Uterus (tissue), 4 donors: Measurements from ENCODE around the gene AEBP2. TPM values are rescaled to one million over a fixed set of nuclear protein-coding genes. Genes with fewer than 3 reads are reported as not detected.
"Not testable (repeated sequence)": the region's sequence is repeated elsewhere in the genome, so short reads cannot be mapped to it uniquely, and the experiment has no call there.

Experiments used
- DNase-seq, 2 donors: peaks; one replicate each; pipeline ENCODE4 v3.0.0-alpha.2; 2019 to 2020
- H3K27ac ChIP-seq, 2 donors: fragments of 200-600 bp; sonication (generic); 1 replicate in 1 of 2; 2 replicates in 1 of 2; pipeline ENCODE4 v1.5.1; 2016 to 2018
- H3K27me3 ChIP-seq, 2 donors: fragments of 200-600 bp; sonication (generic); one replicate each; pipeline ENCODE4 v1.5.1; 2018 to 2019; ENCODE audit warnings: control low read depth in 1 of 2
- H3K36me3 ChIP-seq, 2 donors: fragments of 200-600 bp; sonication (generic); one replicate each; pipeline ENCODE4 v1.5.1; 2019; ENCODE audit warnings: control low read depth in 1 of 2
- H3K4me1 ChIP-seq, 2 donors: fragments of 200-600 bp; sonication (generic); one replicate each; pipeline ENCODE4 v1.5.1; 2018 to 2019; ENCODE audit warnings: control low read depth in 1 of 2
- H3K4me3 ChIP-seq, 2 donors: fragments of 200-600 bp; sonication (generic); 1 replicate in 1 of 2; 2 replicates in 1 of 2; pipeline ENCODE4 v1.5.1; 2018 to 2019; ENCODE audit warnings: mild to moderate bottlenecking in 1 of 2
- H3K9me3 ChIP-seq, 2 donors: fragments of 200-600 bp; sonication (generic); one replicate each; pipeline ENCODE4 v1.5.1; 2019; ENCODE audit warnings: control low read depth in 1 of 2
- POLR2A ChIP-seq, 2 donors: fragments of 450-650 bp; IDR thresholded peaks; one replicate each; pipeline ENCODE4 v1.6.1; 2016; ENCODE audit warnings: antibody characterized with exemption in 2 of 2, mild to moderate bottlenecking in 1 of 2, moderate library complexity in 1 of 2
- intact Hi-C: fragments of 100-400 bp; cut with DNase I; formaldehyde crosslinking; loops from one replicate; pipeline ENCODE4 v1.15.1; 2023; ENCODE audit warnings: low total_unique reads
- total RNA-seq, 4 donors: library from RNA; depleted of rRNA in 3 of 4; stranded (reverse); fragments of >200 nt in 3 of 4; gene quantifications; one replicate each; pipeline versions ENCODE4 v1.1.0 to v1.2.4, GENCODE V29; 2014 to 2023
- TF ChIP-seq, protein P1 (sequence below), 4 experiments: fragments of 200-600 bp in 2 of 4; fragments of 450-650 bp in 2 of 4; sonication (generic) in 2 of 4; IDR thresholded peaks; one replicate each; pipeline ENCODE4 v1.5.1; 2016 to 2019; ENCODE audit warnings: antibody characterized with exemption in 4 of 4, mild to moderate bottlenecking in 2 of 4, moderate library complexity in 1 of 4
- donor health status: DM: yes; HTN: yes; CAD: no.

The AEBP2 gene
- total RNA-seq, 4 donors from 2014 or later = 16.7 to 95.8 (median 69.1) TPM

DNA sequence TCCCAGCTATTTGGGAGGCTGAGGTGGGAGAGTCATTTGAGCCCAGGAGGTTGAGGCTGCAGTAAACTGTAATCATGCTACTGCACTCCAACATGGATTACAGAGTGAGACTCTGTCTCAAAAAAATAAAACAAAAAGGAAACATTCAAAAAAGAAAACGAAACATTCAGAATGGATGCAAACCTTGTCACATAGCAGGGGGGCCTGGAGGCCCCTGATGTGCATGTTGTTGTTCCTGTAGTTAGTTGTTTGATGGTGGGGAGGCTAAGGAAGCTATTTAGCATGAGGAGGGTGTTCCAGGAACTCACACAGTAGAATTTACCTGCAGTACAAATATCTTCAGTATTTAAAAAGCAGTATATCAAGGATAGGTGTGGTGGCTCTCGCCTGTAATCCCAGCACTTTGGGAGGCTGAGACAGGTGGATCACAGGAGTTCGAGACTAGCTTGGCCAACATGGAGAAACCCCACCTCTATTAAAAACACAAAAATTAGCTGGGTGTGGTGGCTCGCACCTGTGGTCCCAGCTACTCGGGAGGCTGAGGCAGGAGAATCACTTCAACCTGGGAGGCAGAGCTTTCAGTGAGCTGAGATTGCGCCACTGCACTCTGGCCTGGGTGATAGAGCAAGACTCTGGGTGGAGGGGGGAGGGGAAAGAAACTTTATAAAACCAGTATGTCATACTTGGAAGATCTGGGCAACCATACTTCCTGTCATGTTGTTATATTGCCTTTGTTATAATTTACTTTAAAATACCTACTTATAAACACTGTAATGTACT is 17.6 kb upstream of the AEBP2 start:
- Histone ChIP-seq H3K36me3 (no peaks in the 10 kb centered on the region), H3K4me1 (no peaks in the 10 kb centered on the region), H3K4me3 (no peak overlapping the region), H3K9me3 (no peaks in the 10 kb centered on the region), H3K27ac (no peak overlapping the region), H3K27me3 (no peaks in the 10 kb centered on the region)
- no peak for DNase-seq
- no peak for TF ChIP-seq POLR2A (IDR thresholded peaks at IDR 0.05)
- TF ChIP-seq, protein P1, sequence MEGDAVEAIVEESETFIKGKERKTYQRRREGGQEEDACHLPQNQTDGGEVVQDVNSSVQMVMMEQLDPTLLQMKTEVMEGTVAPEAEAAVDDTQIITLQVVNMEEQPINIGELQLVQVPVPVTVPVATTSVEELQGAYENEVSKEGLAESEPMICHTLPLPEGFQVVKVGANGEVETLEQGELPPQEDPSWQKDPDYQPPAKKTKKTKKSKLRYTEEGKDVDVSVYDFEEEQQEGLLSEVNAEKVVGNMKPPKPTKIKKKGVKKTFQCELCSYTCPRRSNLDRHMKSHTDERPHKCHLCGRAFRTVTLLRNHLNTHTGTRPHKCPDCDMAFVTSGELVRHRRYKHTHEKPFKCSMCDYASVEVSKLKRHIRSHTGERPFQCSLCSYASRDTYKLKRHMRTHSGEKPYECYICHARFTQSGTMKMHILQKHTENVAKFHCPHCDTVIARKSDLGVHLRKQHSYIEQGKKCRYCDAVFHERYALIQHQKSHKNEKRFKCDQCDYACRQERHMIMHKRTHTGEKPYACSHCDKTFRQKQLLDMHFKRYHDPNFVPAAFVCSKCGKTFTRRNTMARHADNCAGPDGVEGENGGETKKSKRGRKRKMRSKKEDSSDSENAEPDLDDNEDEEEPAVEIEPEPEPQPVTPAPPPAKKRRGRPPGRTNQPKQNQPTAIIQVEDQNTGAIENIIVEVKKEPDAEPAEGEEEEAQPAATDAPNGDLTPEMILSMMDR (IDR thresholded peaks at IDR 0.05) = no peak
- intact Hi-C loops = no loop called here

DNA sequence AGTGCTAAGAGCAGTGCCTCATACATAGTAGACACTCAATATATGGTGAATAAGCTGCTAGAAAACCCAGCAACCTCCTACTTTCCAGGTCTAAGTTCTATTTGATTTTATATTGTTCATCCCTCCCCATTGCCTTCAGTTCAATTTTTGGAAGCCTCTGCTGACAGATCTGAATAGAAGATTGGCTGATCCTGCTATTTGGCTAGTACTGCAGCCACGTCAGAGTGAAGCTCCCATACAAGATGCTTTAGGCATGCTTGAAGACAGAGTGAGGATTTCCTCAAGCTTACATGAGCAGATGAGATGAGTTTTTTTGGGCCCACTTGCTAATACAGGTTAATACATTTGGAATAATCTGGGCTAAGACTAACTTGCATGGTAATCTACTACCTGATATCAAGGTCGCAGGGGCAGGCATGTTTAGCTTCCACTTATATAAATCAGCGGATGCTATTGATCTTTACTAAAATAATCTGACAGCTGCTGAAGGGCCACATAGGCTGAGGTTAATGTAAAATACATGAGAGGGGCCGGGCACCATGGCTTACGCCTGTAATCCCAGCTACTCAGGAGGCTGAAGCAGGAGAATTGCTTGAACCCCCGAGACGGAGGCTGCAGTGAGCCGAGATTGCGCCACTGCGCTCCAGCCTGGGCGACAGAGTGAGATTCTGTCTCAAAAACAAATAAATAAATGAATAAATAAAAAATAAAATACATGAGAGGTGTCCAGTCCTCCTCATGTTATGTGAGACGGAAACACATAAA is 15.9 kb upstream of the AEBP2 start:
- DNase-seq = no peak
- Histone ChIP-seq H3K36me3 (no peaks in the 10 kb centered on the region), H3K4me3 (no peak overlapping the region), H3K9me3 (no peaks in the 10 kb centered on the region), H3K27me3 (no peaks in the 10 kb centered on the region), H3K4me1 (no peaks in the 10 kb centered on the region), H3K27ac (no peak overlapping the region)
- TF ChIP-seq POLR2A (IDR thresholded peaks at IDR 0.05) = no peak
- TF ChIP-seq, protein P1 (IDR thresholded peaks at IDR 0.05) = no peak
- intact Hi-C loops = no loop called here

DNA sequence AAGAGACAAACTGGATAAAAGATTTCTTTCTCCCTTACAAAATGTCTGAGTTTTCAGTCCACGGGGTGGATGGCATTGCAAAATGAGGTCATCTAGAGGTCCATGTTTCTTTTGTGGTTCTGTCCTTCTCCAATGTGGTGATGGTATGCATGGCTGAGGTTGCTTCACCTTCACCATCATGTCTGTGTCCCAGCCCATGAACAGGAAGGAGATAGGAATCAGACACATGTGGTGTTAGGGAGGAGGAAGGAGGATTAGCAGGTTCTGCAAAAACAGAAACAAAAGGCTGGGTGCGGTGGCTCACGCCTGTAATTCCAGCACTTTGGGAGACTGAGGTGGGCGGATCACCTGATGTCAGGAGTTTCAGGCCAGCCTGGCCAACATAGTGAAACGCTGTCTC is 11.0 kb upstream of the AEBP2 start:
- no peaks in the 10 kb centered on the region for H3K4me1 ChIP-seq

DNA sequence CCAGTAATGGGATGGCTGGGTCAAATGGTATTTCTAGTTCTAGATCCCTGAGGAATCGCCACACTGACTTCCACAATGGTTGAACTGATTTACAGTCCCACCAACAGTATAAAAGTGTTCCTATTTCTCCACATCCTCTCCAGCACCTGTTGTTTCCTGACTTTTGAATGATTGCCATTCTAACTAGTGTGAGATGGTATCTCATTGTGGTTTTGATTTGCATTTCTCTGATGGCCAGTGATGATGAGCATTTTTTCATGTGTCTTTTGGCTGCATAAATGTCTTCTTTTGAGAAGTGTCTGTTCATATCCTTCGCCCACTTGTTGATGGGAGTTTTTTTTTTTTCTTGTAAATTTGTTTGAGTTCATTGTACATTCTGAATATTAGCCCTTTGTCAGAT is 9.8 kb upstream of the AEBP2 start:
- DNase-seq, intact Hi-C loops, H3K4me1 ChIP-seq, H3K36me3 ChIP-seq, H3K9me3 ChIP-seq, H3K27ac ChIP-seq, H3K27me3 ChIP-seq, H3K4me3 ChIP-seq: not testable (repeated sequence)

More for the DNA sequence above, 11.0 kb upstream of the AEBP2 start:
- Histone ChIP-seq H3K9me3 (no peaks in the 10 kb centered on the region), H3K36me3 (no peaks in the 10 kb centered on the region), H3K27ac (no peak overlapping the region), H3K4me3 (no peak overlapping the region), H3K27me3 (no peaks in the 10 kb centered on the region)
- intact Hi-C loops = no loop called here
- TF ChIP-seq, protein P1 (IDR thresholded peaks at IDR 0.05) = no peak
- no peak for TF ChIP-seq POLR2A (IDR thresholded peaks at IDR 0.05)
- no peak for DNase-seq

DNA sequence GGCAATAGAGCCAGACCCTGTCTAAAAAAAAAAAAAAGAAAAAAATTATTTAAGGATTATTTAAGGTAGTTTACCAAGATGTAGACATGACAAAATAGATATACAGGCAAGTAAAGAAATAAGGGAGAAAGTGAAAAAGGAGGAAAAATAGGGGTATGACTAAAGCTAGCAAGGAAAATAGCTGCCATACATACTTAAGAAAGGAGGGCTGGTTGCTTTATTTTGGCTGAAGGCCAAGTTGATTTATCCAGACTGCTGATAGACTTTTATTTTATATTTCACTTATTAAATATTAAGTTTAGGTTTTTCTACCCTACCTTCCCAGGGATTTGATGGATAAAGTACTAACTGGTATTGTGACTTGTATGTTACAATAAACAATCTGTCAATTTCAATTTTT is 8.3 kb upstream of the AEBP2 start:
- H3K27ac ChIP-seq = no peak overlapping the region
- TF ChIP-seq, protein P1 (IDR thresholded peaks at IDR 0.05) = no peak
- no peak for TF ChIP-seq POLR2A (IDR thresholded peaks at IDR 0.05)
- intact Hi-C loops = no loop called here
- H3K27me3 ChIP-seq = no peaks in the 10 kb centered on the region
- no peaks in the 10 kb centered on the region for H3K36me3 ChIP-seq
- H3K4me1 ChIP-seq = no peaks in the 10 kb centered on the region
- no peak for DNase-seq
- H3K9me3 ChIP-seq = no peaks in the 10 kb centered on the region
- no peak overlapping the region for H3K4me3 ChIP-seq
